Activated CD4-positive, alpha-beta memory T cell treated with anti-CD3 and anti-CD28 coated beads, Interleukin-2, amount 10 ng/mL, durations not matched to agents 7 days and 5 days (primary cell): Measurements from ENCODE around the gene CAPS2. TPM values are rescaled to one million over a fixed set of nuclear protein-coding genes. Genes with fewer than 3 reads are reported as not detected.

Experiments
- CTCF ChIA-PET: fragments of 350-600 bp; sonication (Branson Sonifier 250); formaldehyde crosslinking; loops from one replicate; lab custom pipeline; 2021; ENCODE audit warnings: antibody characterized with exemption, inconsistent platforms; lab: Charles Lee
- POLR2A ChIA-PET: fragments of 350-600 bp; sonication (Branson Sonifier 250); formaldehyde crosslinking; loops from one replicate; lab custom pipeline; 2021; ENCODE audit warnings: antibody characterized with exemption; lab: Charles Lee
- DNase-seq: peaks from one replicate; pipeline ENCODE4 v3.0.0-alpha.2; 2020
- H3K27ac Mint-ChIP-seq: one replicate; pipeline ENCODE4 v1.8.0; 2021; ENCODE audit warnings: mild to moderate bottlenecking, mixed read lengths
- H3K27me3 Mint-ChIP-seq: one replicate; pipeline ENCODE4 v1.8.0; 2021; ENCODE audit warnings: mixed read lengths
- H3K36me3 Mint-ChIP-seq: one replicate; pipeline ENCODE4 v1.8.0; 2021; ENCODE audit warnings: low read depth, mixed read lengths
- H3K4me1 Mint-ChIP-seq: one replicate; pipeline ENCODE4 v1.8.0; 2021; ENCODE audit warnings: mixed read lengths
- H3K4me3 Mint-ChIP-seq: one replicate; pipeline ENCODE4 v1.8.0; 2021; ENCODE audit warnings: mild to moderate bottlenecking, mixed read lengths
- H3K9me3 Mint-ChIP-seq: one replicate; pipeline ENCODE4 v1.8.0; 2021; ENCODE audit warnings: mixed read lengths
- total RNA-seq, 2 experiments: library from RNA; stranded (reverse); gene quantifications; one replicate each; pipeline ENCODE4 v1.2.3, GENCODE V29; 2021

The CAPS2 gene
- total RNA-seq, 2 experiments from 2014 or later: 3.6 to 4.1 TPM

GRCh38 chr12:75294336-75294735, 35.8 kb downstream of the CAPS2 start:
- Mint-ChIP-seq H3K9me3 (no peaks in the 10 kb centered on the region), H3K27ac (no peak overlapping the region), H3K27me3 (no peaks in the 10 kb centered on the region), H3K4me1 (no peaks in the 10 kb centered on the region), H3K4me3 (no peak overlapping the region), H3K36me3 (no peaks in the 10 kb centered on the region)
- POLR2A ChIA-PET: no interaction called here
- CTCF ChIA-PET: no interaction called here
- DNase-seq: no peak

GRCh38 chr12:75291014-75291413, 39.1 kb downstream of the CAPS2 start:
- Mint-ChIP-seq H3K36me3 (no peaks in the 10 kb centered on the region), H3K4me1 (no peaks in the 10 kb centered on the region), H3K27ac (no peak overlapping the region), H3K4me3 (no peak overlapping the region), H3K9me3 (no peaks in the 10 kb centered on the region), H3K27me3 (no peaks in the 10 kb centered on the region)
- CTCF ChIA-PET: interaction anchor here (1.3 kb wide), 1 partner anchor 43 kb away, joined by 3 read pairs; the partner anchor contains the start of gene GLIPR1L1
- POLR2A ChIA-PET: no interaction called here
- DNase-seq: no peak

GRCh38 chr12:75289753-75290152, 40.4 kb downstream of the CAPS2 start:
- Mint-ChIP-seq H3K4me1 (no peaks in the 10 kb centered on the region), H3K9me3 (no peaks in the 10 kb centered on the region)
- POLR2A ChIA-PET: no interaction called here

GRCh38 chr12:75288860-75289259, 41.3 kb downstream of the CAPS2 start:
- ChIA-PET POLR2A (no interaction called here), CTCF (no interaction called here)
- no peak for DNase-seq
- Mint-ChIP-seq H3K36me3 (no peaks in the 10 kb centered on the region), H3K4me3 (no peak overlapping the region), H3K27me3 (no peaks in the 10 kb centered on the region), H3K4me1 (no peaks in the 10 kb centered on the region), H3K9me3 (no peaks in the 10 kb centered on the region), H3K27ac (no peak overlapping the region)

More at GRCh38 chr12:75289753-75290152, 40.4 kb downstream of the CAPS2 start:
- CTCF ChIA-PET: no interaction called here
- DNase-seq: no peak
- no peaks in the 10 kb centered on the region for H3K36me3 Mint-ChIP-seq
- H3K4me3 Mint-ChIP-seq: no peak overlapping the region
- no peaks in the 10 kb centered on the region for H3K27me3 Mint-ChIP-seq
- no peak overlapping the region for H3K27ac Mint-ChIP-seq

GRCh38 chr12:75275702-75276101, 54.4 kb downstream of the CAPS2 start:
- H3K27ac Mint-ChIP-seq: no peak overlapping the region
- ChIA-PET POLR2A (no interaction called here), CTCF (no interaction called here)
- no peaks in the 10 kb centered on the region for H3K9me3 Mint-ChIP-seq
- no peak overlapping the region for H3K4me3 Mint-ChIP-seq
- H3K27me3 Mint-ChIP-seq: no peaks in the 10 kb centered on the region
- H3K4me1 Mint-ChIP-seq: no peaks in the 10 kb centered on the region
- no peaks in the 10 kb centered on the region for H3K36me3 Mint-ChIP-seq
- DNase-seq: no peak

- Mint-ChIP-seq H3K4me3 (no peak overlapping the region), H3K27me3 (no peaks in the 10 kb centered on the region), H3K9me3 (no peaks in the 10 kb centered on the region), H3K27ac (no peak overlapping the region), H3K4me1 (no peaks in the 10 kb centered on the region), H3K36me3 (no peaks in the 10 kb centered on the region)
- no peak for DNase-seq
- ChIA-PET CTCF (interaction anchor here (1.6 kb wide), 1 partner anchor 11 kb away, joined by 3 read pairs; no protein-coding TSS in a partner anchor), POLR2A (no interaction called here)
Measured at GRCh38 chr12:75271576-75271975, 58.5 kb downstream of the CAPS2 start.

- no peak overlapping the region for H3K4me3 Mint-ChIP-seq
- H3K9me3 Mint-ChIP-seq: peaks cover 2% of the 10 kb centered on the region
- DNase-seq: no peak
- H3K36me3 Mint-ChIP-seq: no peaks in the 10 kb centered on the region
- no peak overlapping the region for H3K27ac Mint-ChIP-seq
- ChIA-PET CTCF (no interaction called here), POLR2A (no interaction called here)
- H3K4me1 Mint-ChIP-seq: no peaks in the 10 kb centered on the region
- no peaks in the 10 kb centered on the region for H3K27me3 Mint-ChIP-seq
Measured at GRCh38 chr12:75270157-75270556, 60.0 kb downstream of the CAPS2 start.

GRCh38 chr12:75269209-75269608, 60.9 kb downstream of the CAPS2 start:
- no peaks in the 10 kb centered on the region for H3K27me3 Mint-ChIP-seq
- no peak overlapping the region for H3K4me3 Mint-ChIP-seq
- no peaks in the 10 kb centered on the region for H3K36me3 Mint-ChIP-seq
- no peak overlapping the region for H3K27ac Mint-ChIP-seq
- DNase-seq: no peak
- CTCF ChIA-PET: no interaction called here
- H3K4me1 Mint-ChIP-seq: no peaks in the 10 kb centered on the region
- H3K9me3 Mint-ChIP-seq: peaks cover 2% of the 10 kb centered on the region
- POLR2A ChIA-PET: no interaction called here

GRCh38 chr12:75260316-75260715, 69.8 kb downstream of the CAPS2 start:
- no peak overlapping the region for H3K27ac Mint-ChIP-seq
- peaks cover 6% of the 10 kb centered on the region for H3K4me1 Mint-ChIP-seq
- H3K9me3 Mint-ChIP-seq: no peaks in the 10 kb centered on the region
- ChIA-PET POLR2A (no interaction called here), CTCF (no interaction called here)
- no peak overlapping the region for H3K4me3 Mint-ChIP-seq
- no peaks in the 10 kb centered on the region for H3K36me3 Mint-ChIP-seq
- H3K27me3 Mint-ChIP-seq: no peaks in the 10 kb centered on the region
- no peak for DNase-seq

GRCh38 chr12:75259143-75259542, 71.0 kb downstream of the CAPS2 start:
- peaks cover 6% of the 10 kb centered on the region for H3K4me1 Mint-ChIP-seq
- DNase-seq: no peak
- no peaks in the 10 kb centered on the region for H3K9me3 Mint-ChIP-seq
- CTCF ChIA-PET: no interaction called here
- POLR2A ChIA-PET: no interaction called here
- H3K36me3 Mint-ChIP-seq: no peaks in the 10 kb centered on the region
- H3K4me3 Mint-ChIP-seq: no peak overlapping the region
- H3K27me3 Mint-ChIP-seq: no peaks in the 10 kb centered on the region
- H3K27ac Mint-ChIP-seq: no peak overlapping the region

- POLR2A ChIA-PET: no interaction called here
- no peaks in the 10 kb centered on the region for H3K27me3 Mint-ChIP-seq
- peaks cover 6% of the 10 kb centered on the region for H3K4me1 Mint-ChIP-seq
- H3K36me3 Mint-ChIP-seq: no peaks in the 10 kb centered on the region
- no peak overlapping the region for H3K27ac Mint-ChIP-seq
- no peak for DNase-seq
- CTCF ChIA-PET: no interaction called here
- H3K9me3 Mint-ChIP-seq: no peaks in the 10 kb centered on the region
- no peak overlapping the region for H3K4me3 Mint-ChIP-seq
Measured at GRCh38 chr12:75257510-75257909, 72.6 kb downstream of the CAPS2 start.

- Mint-ChIP-seq H3K27ac (no peak overlapping the region), H3K4me1 (no peaks in the 10 kb centered on the region), H3K27me3 (no peaks in the 10 kb centered on the region), H3K9me3 (no peaks in the 10 kb centered on the region), H3K4me3 (no peak overlapping the region), H3K36me3 (no peaks in the 10 kb centered on the region)
- ChIA-PET CTCF (no interaction called here), POLR2A (no interaction called here)
- DNase-seq: no peak
Measured at GRCh38 chr12:75245108-75245507, 85.0 kb downstream of the CAPS2 start.

GRCh38 chr12:75239987-75240386, 90.1 kb downstream of the CAPS2 start:
- H3K27ac Mint-ChIP-seq: no peak overlapping the region
- ChIA-PET CTCF (no interaction called here), POLR2A (no interaction called here)

GRCh38 chr12:75236206-75236605, 93.9 kb downstream of the CAPS2 start:
- H3K4me1 Mint-ChIP-seq: no peaks in the 10 kb centered on the region
- H3K27me3 Mint-ChIP-seq: no peaks in the 10 kb centered on the region
- no peak overlapping the region for H3K27ac Mint-ChIP-seq
- CTCF ChIA-PET: no interaction called here
- no peak overlapping the region for H3K4me3 Mint-ChIP-seq
- POLR2A ChIA-PET: no interaction called here
- no peaks in the 10 kb centered on the region for H3K36me3 Mint-ChIP-seq
- H3K9me3 Mint-ChIP-seq: no peaks in the 10 kb centered on the region
- no peak for DNase-seq

More at GRCh38 chr12:75239987-75240386, 90.1 kb downstream of the CAPS2 start:
- no peak overlapping the region for H3K4me3 Mint-ChIP-seq
- no peaks in the 10 kb centered on the region for H3K4me1 Mint-ChIP-seq
- H3K9me3 Mint-ChIP-seq: no peaks in the 10 kb centered on the region
- H3K27me3 Mint-ChIP-seq: no peaks in the 10 kb centered on the region
- DNase-seq: no peak
- no peaks in the 10 kb centered on the region for H3K36me3 Mint-ChIP-seq
